ENCODE data around the gene CLIP3.
A peak's percentile ranks its signal among the peaks of the same experiment; 100 is the strongest.

DNA sequence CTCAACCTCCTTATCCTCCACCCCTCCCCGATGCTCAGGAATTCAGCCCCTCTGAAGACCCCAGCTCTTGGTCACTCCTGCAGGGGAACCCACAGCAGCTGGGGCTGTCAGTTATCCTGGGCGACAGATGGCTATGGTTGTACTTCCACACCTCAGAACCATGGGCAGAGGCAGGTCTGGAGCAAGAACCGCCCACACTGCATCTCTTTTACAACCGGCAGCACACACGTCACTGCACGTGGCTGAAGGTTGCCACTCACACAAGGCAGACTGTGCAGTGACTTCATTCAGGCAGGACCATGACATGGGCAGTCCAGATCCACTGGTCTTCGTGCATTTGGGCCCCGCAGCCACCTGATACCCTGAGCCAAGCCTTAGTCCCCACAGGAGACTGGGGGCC, 59.2 kb downstream of the CLIP3 start:
- TF ChIP-seq, protein P1, sequence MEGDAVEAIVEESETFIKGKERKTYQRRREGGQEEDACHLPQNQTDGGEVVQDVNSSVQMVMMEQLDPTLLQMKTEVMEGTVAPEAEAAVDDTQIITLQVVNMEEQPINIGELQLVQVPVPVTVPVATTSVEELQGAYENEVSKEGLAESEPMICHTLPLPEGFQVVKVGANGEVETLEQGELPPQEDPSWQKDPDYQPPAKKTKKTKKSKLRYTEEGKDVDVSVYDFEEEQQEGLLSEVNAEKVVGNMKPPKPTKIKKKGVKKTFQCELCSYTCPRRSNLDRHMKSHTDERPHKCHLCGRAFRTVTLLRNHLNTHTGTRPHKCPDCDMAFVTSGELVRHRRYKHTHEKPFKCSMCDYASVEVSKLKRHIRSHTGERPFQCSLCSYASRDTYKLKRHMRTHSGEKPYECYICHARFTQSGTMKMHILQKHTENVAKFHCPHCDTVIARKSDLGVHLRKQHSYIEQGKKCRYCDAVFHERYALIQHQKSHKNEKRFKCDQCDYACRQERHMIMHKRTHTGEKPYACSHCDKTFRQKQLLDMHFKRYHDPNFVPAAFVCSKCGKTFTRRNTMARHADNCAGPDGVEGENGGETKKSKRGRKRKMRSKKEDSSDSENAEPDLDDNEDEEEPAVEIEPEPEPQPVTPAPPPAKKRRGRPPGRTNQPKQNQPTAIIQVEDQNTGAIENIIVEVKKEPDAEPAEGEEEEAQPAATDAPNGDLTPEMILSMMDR (IDR thresholded peaks at IDR 0.05 in 2 of 3, conservative IDR thresholded peaks at IDR 0.05 in 1 of 3; ENCODE audit: borderline replicate concordance in 1 of 3, insufficient read depth in 1 of 3, low read depth in 2 of 3, low read length in 2 of 3) = no peak
- TF ChIP-seq POLR2A (IDR thresholded peaks at IDR 0.05; ENCODE audit: borderline replicate concordance, extremely low read depth, insufficient read depth, insufficient read length) (no peak), ZNF274 (IDR thresholded peaks at IDR 0.05; ENCODE audit: low read depth, low read length) (no peak), EZH2phosphoT487 (IDR thresholded peaks at IDR 0.05; ENCODE audit: borderline replicate concordance) (no peak), JUND (IDR thresholded peaks at IDR 0.05) (no peak)
- TF ChIP-seq, protein P2, sequence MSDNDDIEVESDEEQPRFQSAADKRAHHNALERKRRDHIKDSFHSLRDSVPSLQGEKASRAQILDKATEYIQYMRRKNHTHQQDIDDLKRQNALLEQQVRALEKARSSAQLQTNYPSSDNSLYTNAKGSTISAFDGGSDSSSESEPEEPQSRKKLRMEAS (IDR thresholded peaks at IDR 0.05) = no peak
- TF ChIP-seq, protein P3, sequence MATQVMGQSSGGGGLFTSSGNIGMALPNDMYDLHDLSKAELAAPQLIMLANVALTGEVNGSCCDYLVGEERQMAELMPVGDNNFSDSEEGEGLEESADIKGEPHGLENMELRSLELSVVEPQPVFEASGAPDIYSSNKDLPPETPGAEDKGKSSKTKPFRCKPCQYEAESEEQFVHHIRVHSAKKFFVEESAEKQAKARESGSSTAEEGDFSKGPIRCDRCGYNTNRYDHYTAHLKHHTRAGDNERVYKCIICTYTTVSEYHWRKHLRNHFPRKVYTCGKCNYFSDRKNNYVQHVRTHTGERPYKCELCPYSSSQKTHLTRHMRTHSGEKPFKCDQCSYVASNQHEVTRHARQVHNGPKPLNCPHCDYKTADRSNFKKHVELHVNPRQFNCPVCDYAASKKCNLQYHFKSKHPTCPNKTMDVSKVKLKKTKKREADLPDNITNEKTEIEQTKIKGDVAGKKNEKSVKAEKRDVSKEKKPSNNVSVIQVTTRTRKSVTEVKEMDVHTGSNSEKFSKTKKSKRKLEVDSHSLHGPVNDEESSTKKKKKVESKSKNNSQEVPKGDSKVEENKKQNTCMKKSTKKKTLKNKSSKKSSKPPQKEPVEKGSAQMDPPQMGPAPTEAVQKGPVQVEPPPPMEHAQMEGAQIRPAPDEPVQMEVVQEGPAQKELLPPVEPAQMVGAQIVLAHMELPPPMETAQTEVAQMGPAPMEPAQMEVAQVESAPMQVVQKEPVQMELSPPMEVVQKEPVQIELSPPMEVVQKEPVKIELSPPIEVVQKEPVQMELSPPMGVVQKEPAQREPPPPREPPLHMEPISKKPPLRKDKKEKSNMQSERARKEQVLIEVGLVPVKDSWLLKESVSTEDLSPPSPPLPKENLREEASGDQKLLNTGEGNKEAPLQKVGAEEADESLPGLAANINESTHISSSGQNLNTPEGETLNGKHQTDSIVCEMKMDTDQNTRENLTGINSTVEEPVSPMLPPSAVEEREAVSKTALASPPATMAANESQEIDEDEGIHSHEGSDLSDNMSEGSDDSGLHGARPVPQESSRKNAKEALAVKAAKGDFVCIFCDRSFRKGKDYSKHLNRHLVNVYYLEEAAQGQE (IDR thresholded peaks at IDR 0.05; ENCODE audit: low read depth) = peak; percentile 38
- TF ChIP-seq, protein P4, sequence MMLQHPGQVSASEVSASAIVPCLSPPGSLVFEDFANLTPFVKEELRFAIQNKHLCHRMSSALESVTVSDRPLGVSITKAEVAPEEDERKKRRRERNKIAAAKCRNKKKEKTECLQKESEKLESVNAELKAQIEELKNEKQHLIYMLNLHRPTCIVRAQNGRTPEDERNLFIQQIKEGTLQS (IDR thresholded peaks at IDR 0.05) = no peak

Measured in HCT116 (cell line).